Fibroblast of lung (primary cell): ENCODE measurements around the gene METTL25B.

ENCODE experiments used
- CTCF ChIP-seq, 2 donors: IDR thresholded peaks in 1 of 2; conservative IDR thresholded peaks in 1 of 2; 1 replicate in 1 of 2; 2 replicates in 1 of 2; pipeline ENCODE4 v1.5.1; 2011 to 2012; ENCODE audit warnings: low read length in 2 of 2, control low read depth in 1 of 2, inconsistent platforms in 1 of 2, low read depth in 1 of 2, mild to moderate bottlenecking in 1 of 2
- EZH2 ChIP-seq: IDR thresholded peaks from 2 replicates; pipeline ENCODE4 v1.5.1; 2012; ENCODE audit warnings: low read length, control low read depth, mild to moderate bottlenecking; ENCODE audit errors: missing control alignments

GRCh38 chr1:156733989-156734584 lies 5.8 kb downstream of the METTL25B start:
- TF ChIP-seq EZH2 (no peak), CTCF (conservative IDR thresholded peaks at IDR 0.05 in 1 of 2, IDR thresholded peaks at IDR 0.05 in 1 of 2; ENCODE audit: low read depth in 1 of 2, low read length in 2 of 2) (no peak)
